DMS153 (cell line): Measurements from ENCODE around the gene RDX.
"Not testable (repeated sequence)": the region's sequence is repeated elsewhere in the genome, so short reads cannot be mapped to it uniquely, and the experiment has no call there.

Experiments
- DNase-seq: peaks from one replicate; lab custom pipeline; 2025; lab: John Stamatoyannopoulos, UW

Gene RDX

DNA sequence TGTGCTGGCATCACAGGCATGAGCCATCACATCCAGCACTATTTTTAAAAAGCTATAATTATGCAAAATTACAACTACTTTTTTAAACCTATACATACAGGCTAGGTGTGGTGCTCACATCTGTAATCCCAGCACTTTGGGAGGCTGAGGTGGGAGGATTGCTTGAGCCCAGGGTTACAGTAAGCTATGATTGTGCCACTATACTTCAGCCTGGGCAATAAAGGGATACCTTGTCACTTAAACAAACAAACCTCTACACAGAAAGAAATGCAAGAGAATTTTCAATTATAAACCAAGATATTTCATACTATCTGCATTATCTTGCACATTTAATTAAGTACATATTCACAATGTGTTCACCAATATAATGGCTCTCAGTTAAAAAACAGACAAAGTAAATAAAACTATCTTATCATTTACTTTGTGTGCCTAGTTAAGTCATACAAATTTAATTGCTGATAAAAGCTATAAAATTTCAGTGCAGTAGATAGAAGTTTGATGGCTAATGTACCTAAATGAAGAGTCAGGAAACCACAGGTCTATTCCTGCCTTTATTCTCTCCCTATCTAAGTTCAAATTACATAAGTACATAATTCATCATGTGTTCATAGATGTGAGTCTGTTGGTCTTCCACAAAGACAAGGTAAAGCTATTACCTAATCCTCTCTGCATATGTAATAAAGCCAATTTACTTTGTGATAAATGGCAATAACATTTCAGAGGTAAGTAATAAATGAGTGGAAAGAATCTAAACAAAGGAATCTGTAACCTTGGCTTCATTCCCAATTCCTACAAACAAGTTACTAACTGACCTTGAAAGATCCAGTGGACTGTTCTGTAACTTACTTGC is 9.0 kb upstream of the RDX start:
- DNase-seq: peak; percentile 98

- DNase-seq: no peak
Measured at GRCh38 chr11:110303414-110303826, 7.0 kb upstream of the RDX start.

- no peak for DNase-seq
Measured at GRCh38 chr11:110301577-110301976, 5.2 kb upstream of the RDX start.

GRCh38 chr11:110301032-110301431 is 4.6 kb upstream of the RDX start:
- DNase-seq: no peak

GRCh38 chr11:110299006-110299785 is 2.8 kb upstream of the RDX start:
- DNase-seq: no peak

- DNase-seq: no peak
Measured at GRCh38 chr11:110298301-110298765, 1.9 kb upstream of the RDX start.

GRCh38 chr11:110297726-110298300 is 1.4 kb upstream of the RDX start:
- DNase-seq: no peak

DNA sequence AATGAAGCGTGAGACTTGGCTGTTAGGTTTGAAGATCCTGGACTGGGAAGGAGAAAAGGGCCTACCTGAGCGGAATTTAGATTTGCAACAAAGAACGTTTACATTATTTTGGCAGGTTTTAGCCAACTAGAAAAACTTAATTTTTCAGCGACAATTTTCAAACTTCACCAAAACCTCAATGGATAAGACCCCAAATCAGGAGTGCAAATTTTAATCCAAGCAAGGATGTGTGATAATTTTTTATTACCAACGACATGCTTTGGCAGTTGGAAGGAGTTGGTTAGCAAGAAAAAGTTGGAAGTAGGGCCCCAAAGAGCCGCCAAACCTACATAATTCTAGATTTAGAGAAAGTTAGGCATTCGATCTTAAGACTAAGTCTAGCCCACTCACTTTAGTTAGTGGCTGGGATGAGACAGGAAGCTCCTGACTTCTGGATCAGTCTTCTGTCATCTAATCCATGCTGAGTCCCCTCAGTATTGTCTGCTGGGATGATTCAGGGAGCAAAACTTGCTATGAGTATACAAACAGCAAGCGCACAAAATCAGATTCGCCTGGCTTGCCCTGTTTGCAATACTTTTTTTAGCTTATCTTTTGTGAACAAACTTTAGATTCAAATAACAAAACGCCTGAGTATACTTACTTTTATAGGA is 787 bp upstream of the RDX start:
- no peak for DNase-seq

- DNase-seq: no peak
Measured at GRCh38 chr11:110295531-110296225, 736 bp downstream of the RDX start.

DNA sequence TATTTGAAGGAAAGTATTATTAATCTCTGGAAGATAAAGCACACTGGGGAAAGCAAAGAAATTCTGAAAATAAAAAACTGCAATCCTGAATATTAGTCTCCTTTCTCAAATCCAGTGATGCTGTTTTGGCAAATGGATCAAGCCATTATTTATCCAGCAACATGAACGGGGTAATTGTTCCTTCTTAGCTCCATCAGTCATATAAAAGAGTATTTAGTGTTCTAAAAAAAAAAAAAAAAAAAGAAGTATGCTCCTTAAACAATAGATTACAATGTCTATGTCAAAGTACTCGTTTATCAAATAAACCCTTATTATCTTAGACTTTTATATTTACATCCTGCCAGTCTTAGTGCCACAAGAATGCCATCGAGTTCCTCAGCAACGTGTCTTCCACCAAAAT is 1.3 kb downstream of the RDX start:
- no peak for DNase-seq

GRCh38 chr11:110294509-110294908 is 1.9 kb downstream of the RDX start:
- DNase-seq: no peak

GRCh38 chr11:110293389-110293788 is 3.0 kb downstream of the RDX start:
- no peak for DNase-seq

DNA sequence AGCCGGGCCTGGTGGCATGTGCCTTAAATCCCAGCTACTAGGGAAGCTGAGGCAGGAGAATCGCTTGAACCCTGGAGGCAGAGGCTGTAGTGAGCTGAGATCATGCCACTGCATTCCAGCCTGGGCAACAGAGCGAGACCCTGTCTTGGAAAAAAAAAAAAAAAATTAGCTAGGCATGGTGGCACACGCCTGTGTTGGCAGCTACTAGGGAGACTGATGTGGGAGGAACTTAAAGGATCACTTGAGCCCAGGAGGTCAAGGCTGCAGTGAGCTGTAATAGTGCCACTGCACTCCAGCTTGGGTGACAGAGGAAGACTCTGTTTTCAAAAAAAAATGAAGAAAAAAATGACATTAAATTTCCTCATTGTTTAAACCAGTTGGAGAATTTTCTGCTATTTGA is 4.3 kb downstream of the RDX start:
- DNase-seq: not testable (repeated sequence)

GRCh38 chr11:110290591-110291334 is 5.7 kb downstream of the RDX start:
- no peak for DNase-seq

DNA sequence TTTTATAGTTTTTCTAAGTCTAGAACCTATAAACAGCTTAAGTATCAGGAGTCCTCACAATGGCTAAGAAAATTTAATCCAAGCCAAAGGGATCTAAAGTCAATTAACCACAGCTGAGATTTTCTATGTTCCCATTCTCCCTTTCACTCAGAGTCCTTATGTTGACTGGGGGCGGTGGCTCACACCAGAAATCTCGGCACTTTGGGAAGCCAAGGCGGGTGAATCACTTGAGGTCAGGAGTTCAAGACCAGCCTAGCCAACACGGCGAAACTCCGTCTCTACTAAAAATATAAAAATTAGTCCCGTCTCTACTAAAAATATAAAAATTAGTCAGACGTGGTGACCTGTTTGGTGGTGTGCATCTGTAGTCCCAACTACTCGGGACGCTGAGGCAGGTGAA is 6.9 kb downstream of the RDX start:
- no peak for DNase-seq

GRCh38 chr11:110287537-110287936 is 8.9 kb downstream of the RDX start:
- DNase-seq: no peak

GRCh38 chr11:110286298-110287040 is 9.9 kb downstream of the RDX start:
- peak; percentile 55 for DNase-seq

- DNase-seq: no peak
Measured at GRCh38 chr11:110283862-110284261, 12.6 kb downstream of the RDX start.

GRCh38 chr11:110280595-110280994 is 15.8 kb downstream of the RDX start:
- not testable (repeated sequence) for DNase-seq

DNA sequence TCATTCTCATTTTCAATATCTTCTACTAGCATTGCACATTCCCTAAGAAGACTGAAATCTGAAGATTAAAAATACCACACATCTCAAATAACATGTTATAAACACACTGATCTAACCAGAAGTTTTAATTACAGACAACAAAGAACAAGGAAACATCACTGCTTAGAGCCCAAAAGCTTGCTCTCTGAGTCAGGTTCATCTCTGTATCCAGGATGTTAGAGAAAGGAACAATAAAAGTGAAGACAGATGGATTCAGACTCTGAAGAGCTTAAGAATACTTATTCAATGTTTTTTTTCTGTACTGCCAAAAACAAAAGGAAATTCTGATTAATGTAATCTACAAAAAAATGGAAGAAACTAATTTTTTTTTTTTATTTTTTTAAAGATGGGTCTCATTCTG is 16.5 kb downstream of the RDX start:
- no peak for DNase-seq
